H9 (cell line): Measurements from ENCODE around the gene LYZL4. TPM values are rescaled to one million over a fixed set of nuclear protein-coding genes. Genes with fewer than 3 reads are reported as not detected.

Experiments
- DNase-seq: peaks from one replicate; pipeline ENCODE4 v3.0.0-alpha.2; 2017
- H2AFZ ChIP-seq: one replicate; pipeline ENCODE4 v1.6.1; 2013; ENCODE audit warnings: mild to moderate bottlenecking, low read length, control low read depth, moderate library complexity
- H2AK5ac ChIP-seq: 2 replicates; pipeline ENCODE4 v1.6.1; 2013; ENCODE audit warnings: low read length, control low read depth, mixed read lengths; ENCODE audit not compliant: insufficient read length
- H2BK120ac ChIP-seq: one replicate; pipeline ENCODE4 v1.6.1; 2013; ENCODE audit warnings: low read depth, mild to moderate bottlenecking, low read length, control low read depth, inconsistent platforms; ENCODE audit not compliant: poor library complexity, severe bottlenecking
- H2BK12ac ChIP-seq: 2 replicates; pipeline ENCODE4 v1.6.1; 2013; ENCODE audit warnings: low read length, control low read depth, mixed read lengths, low read depth; ENCODE audit not compliant: insufficient read length
- H2BK15ac ChIP-seq: 2 replicates; pipeline ENCODE4 v1.6.1; 2013; ENCODE audit warnings: low read depth, low read length, control low read depth
- H2BK20ac ChIP-seq: one replicate; pipeline ENCODE4 v1.6.1; 2013; ENCODE audit warnings: low read depth, mild to moderate bottlenecking, low read length, control low read depth, inconsistent platforms; ENCODE audit not compliant: poor library complexity, severe bottlenecking
- H2BK5ac ChIP-seq: 2 replicates; pipeline ENCODE4 v1.6.1; 2013; ENCODE audit warnings: low read length, control low read depth, mixed read lengths; ENCODE audit not compliant: insufficient read length
- H3K14ac ChIP-seq: 2 replicates; pipeline ENCODE4 v1.6.1; 2013; ENCODE audit warnings: low read length, control low read depth; ENCODE audit not compliant: insufficient read depth
- H3K18ac ChIP-seq: 2 replicates; pipeline ENCODE4 v1.6.1; 2013; ENCODE audit warnings: low read depth, mild to moderate bottlenecking, mixed read lengths, low read length, control low read depth; ENCODE audit not compliant: insufficient read length
- H3K23ac ChIP-seq: 2 replicates; pipeline ENCODE4 v1.6.1; 2013; ENCODE audit warnings: low read length, control low read depth, mixed read lengths, low read depth; ENCODE audit not compliant: insufficient read length
- H3K23me2 ChIP-seq: 2 replicates; pipeline ENCODE4 v1.6.1; 2013; ENCODE audit warnings: low read depth, mild to moderate bottlenecking, mixed read lengths, low read length, control low read depth; ENCODE audit not compliant: insufficient read length, poor library complexity, severe bottlenecking
- H3K27ac ChIP-seq: 2 replicates; pipeline ENCODE4 v1.5.1; 2013; ENCODE audit warnings: low read length, control low read depth, mixed read lengths, low read depth; ENCODE audit not compliant: insufficient read length
- H3K27me3 ChIP-seq: 2 replicates; pipeline ENCODE4 v1.6.1; 2013; ENCODE audit warnings: low read length, control low read depth, inconsistent platforms; ENCODE audit not compliant: insufficient read depth
- H3K4ac ChIP-seq: 2 replicates; pipeline ENCODE4 v1.6.1; 2013; ENCODE audit warnings: low read depth, mild to moderate bottlenecking, control low read depth, inconsistent platforms, low read length, moderate library complexity
- H3K4me1 ChIP-seq: 2 replicates; pipeline ENCODE4 v1.6.1; 2013; ENCODE audit warnings: low read length, control low read depth, inconsistent platforms; ENCODE audit not compliant: insufficient read depth
- H3K4me2 ChIP-seq: 2 replicates; pipeline ENCODE4 v1.6.1; 2013; ENCODE audit warnings: low read length, control low read depth, mixed read lengths; ENCODE audit not compliant: insufficient read length, insufficient read depth
- H3K56ac ChIP-seq: 2 replicates; pipeline ENCODE4 v1.6.1; 2013; ENCODE audit warnings: low read depth, mild to moderate bottlenecking, mixed read lengths, low read length, control low read depth; ENCODE audit not compliant: insufficient read length
- H3K79me1 ChIP-seq: 2 replicates; pipeline ENCODE4 v1.6.1; 2013; ENCODE audit warnings: low read depth, mild to moderate bottlenecking, moderate library complexity, low read length, control low read depth, inconsistent platforms; ENCODE audit not compliant: insufficient read depth, poor library complexity, severe bottlenecking
- H3K79me2 ChIP-seq: 2 replicates; pipeline ENCODE4 v1.6.1; 2013; ENCODE audit warnings: low read length, control low read depth, inconsistent platforms; ENCODE audit not compliant: insufficient read depth
- H3K9ac ChIP-seq: 2 replicates; pipeline ENCODE4 v1.6.1; 2013; ENCODE audit warnings: low read length, control low read depth, mixed read lengths; ENCODE audit not compliant: insufficient read length; ENCODE audit errors: extremely low read depth
- H3K9me3 ChIP-seq: one replicate; pipeline ENCODE4 v1.6.1; 2013; ENCODE audit warnings: low read depth, low read length, inconsistent platforms; ENCODE audit not compliant: control insufficient read depth
- H3T11ph ChIP-seq: one replicate; pipeline ENCODE4 v1.6.1; 2013; ENCODE audit warnings: mild to moderate bottlenecking, low read length, control low read depth, inconsistent platforms
- H4K20me1 ChIP-seq: one replicate; pipeline ENCODE4 v1.6.1; 2013; ENCODE audit not compliant: control insufficient read depth, insufficient read length, insufficient read depth
- H4K5ac ChIP-seq: 2 replicates; pipeline ENCODE4 v1.6.1; 2013; ENCODE audit warnings: low read depth, mild to moderate bottlenecking, mixed read lengths, low read length, control low read depth; ENCODE audit not compliant: insufficient read length
- H4K8ac ChIP-seq: replicated peaks from 2 replicates; pipeline ENCODE4 v1.6.1; 2013; ENCODE audit warnings: low read length, control low read depth, mixed read lengths, low read depth; ENCODE audit not compliant: insufficient read length
- H4K91ac ChIP-seq: 2 replicates; pipeline ENCODE4 v1.6.1; 2013; ENCODE audit warnings: low read depth, mild to moderate bottlenecking, moderate library complexity, mixed read lengths, low read length, control low read depth; ENCODE audit not compliant: insufficient read length
- H3K27ac Mint-ChIP-seq, 3 experiments: 2 replicates in 2 of 3; 3 replicates in 1 of 3; pipeline ENCODE4 v1.8.0; 2020 to 2021; ENCODE audit warnings: mixed read lengths in 3 of 3, mild to moderate bottlenecking in 1 of 3, moderate library complexity in 1 of 3
- H3K27me3 Mint-ChIP-seq: 2 replicates; pipeline ENCODE4 v1.8.0; 2021; ENCODE audit warnings: low read depth, mild to moderate bottlenecking, moderate library complexity, mixed read lengths
- H3K36me3 Mint-ChIP-seq, 3 experiments: 2 replicates in 2 of 3; 3 replicates in 1 of 3; pipeline ENCODE4 v1.8.0; 2020 to 2021; ENCODE audit warnings: low read depth in 3 of 3, mixed read lengths in 3 of 3; ENCODE audit not compliant: insufficient read depth in 1 of 3
- H3K4me1 Mint-ChIP-seq, 2 experiments: 2 replicates each; pipeline ENCODE4 v1.8.0; 2020; ENCODE audit warnings: mixed read lengths in 2 of 2
- H3K4me3 Mint-ChIP-seq, 2 experiments: 2 replicates in 1 of 2; 3 replicates in 1 of 2; pipeline ENCODE4 v1.8.0; 2020 to 2021; ENCODE audit warnings: mild to moderate bottlenecking in 2 of 2, mixed read lengths in 2 of 2, moderate library complexity in 1 of 2
- H3K9me3 Mint-ChIP-seq, 2 experiments: 2 replicates in 1 of 2; 3 replicates in 1 of 2; pipeline ENCODE4 v1.8.0; 2020; ENCODE audit warnings: mild to moderate bottlenecking in 2 of 2, mixed read lengths in 2 of 2, moderate library complexity in 1 of 2
- WGBS: extraction: QIAGEN DNeasy Blood & Tissue Kit; methylation state at CpG from one replicate; pipeline ENCODE4 v1.1.7; 2013; ENCODE audit warnings: missing lambda C conversion rate, low lambda C conversion rate, mixed read lengths; ENCODE audit not compliant: insufficient read length; ENCODE audit errors: extremely low coverage; 5-methylcytosine and 5-hydroxymethylcytosine counted together
- long read RNA-seq: library from polyadenylated mRNA; unstranded; transcript quantifications from one replicate; pipeline ENCODE4 v2.0.0, GENCODE V29; 2020
- total RNA-seq: library from RNA; stranded (reverse); gene quantifications from 2 replicates; pipeline ENCODE4 v1.2.1, GENCODE V29; 2021
- TF ChIP-seq, protein P1 (sequence below): fragments of 200-600 bp; sonication (generic); conservative IDR thresholded peaks from 3 replicates; pipeline ENCODE4 v1.8.0; 2021; ENCODE audit warnings: antibody characterized with exemption, mild to moderate bottlenecking

Gene LYZL4, protein sequence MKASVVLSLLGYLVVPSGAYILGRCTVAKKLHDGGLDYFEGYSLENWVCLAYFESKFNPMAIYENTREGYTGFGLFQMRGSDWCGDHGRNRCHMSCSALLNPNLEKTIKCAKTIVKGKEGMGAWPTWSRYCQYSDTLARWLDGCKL
- not detected in 2 replicates for total RNA-seq
- long read RNA-seq, result 0 reads

DNA sequence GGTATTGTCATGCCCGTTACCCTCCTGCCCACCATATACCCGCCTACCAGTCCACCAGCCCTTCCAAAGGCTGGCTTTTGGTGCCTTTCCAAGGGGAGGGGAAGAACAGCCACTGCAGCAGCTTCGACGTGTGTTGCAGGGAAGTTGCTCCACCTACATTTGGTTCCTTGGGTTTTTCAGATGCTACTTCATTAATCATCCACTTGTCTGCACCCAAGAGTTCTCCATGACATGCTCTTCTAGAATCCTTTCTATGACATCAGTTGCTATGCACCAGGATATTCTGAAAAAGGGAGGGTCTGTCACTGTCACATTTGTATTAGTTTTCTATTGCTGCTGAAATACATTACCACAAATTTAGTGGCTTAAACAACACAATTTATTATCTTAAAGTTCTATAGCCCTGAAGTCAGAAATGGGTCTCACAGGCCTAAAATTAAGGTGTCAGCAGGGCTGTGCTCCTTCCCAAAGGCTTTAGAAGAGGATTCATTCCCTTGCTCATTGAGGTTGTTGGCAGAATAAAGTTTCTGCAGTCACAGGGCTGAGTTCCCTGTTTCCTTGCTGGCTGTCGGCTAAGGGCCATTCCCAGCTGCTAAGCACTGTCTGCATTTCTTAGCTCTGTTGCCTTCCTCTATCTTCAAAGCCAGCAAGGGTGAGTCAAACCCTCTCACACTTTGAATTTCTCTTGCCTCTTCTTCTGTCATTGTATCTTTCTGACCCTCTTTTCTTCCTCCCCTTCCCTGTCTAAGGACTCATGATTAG, at the start of gene LYZL4:
Gene LYZL4, minus strand, starts transcription at position 241 of the 762 bp plus-strand sequence. CDS start 3,359 bp downstream, outside the sequence.
- Histone ChIP-seq H3K18ac (no peak within 1 kb of the TSS), H2BK12ac (no peak within 1 kb of the TSS), H3T11ph (no peak within 1 kb of the TSS), H2BK15ac (no peak within 1 kb of the TSS), H4K91ac (no peak within 1 kb of the TSS), H4K8ac (no peak within 1 kb of the TSS), H3K27ac (no peak within 1 kb of the TSS), H3K4me2 (no peak within 1 kb of the TSS), H3K23me2 (no peaks in the 10 kb centered on the region), H2BK5ac (no peak within 1 kb of the TSS), H3K4ac (no peak within 1 kb of the TSS), H3K79me1 (no peaks in the 10 kb centered on the region), H3K56ac (no peak within 1 kb of the TSS), H3K79me2 (no peaks in the 10 kb centered on the region), H2BK120ac (no peak within 1 kb of the TSS), H2AFZ (no peak within 1 kb of the TSS), H4K5ac (no peak within 1 kb of the TSS), H3K14ac (no peak within 1 kb of the TSS), H2AK5ac (no peak within 1 kb of the TSS), H3K4me1 (no peaks in the 10 kb centered on the region), H3K23ac (no peak within 1 kb of the TSS), H3K27me3 (no peaks in the 10 kb centered on the region), H3K9ac (no peak within 1 kb of the TSS), H4K20me1 (no peaks in the 10 kb centered on the region), H2BK20ac (no peak within 1 kb of the TSS), H3K9me3 (no peaks in the 10 kb centered on the region)
- H3K27ac Mint-ChIP-seq, result no peak within 1 kb of the TSS
- no peaks in the 10 kb centered on the region; a peak in 1 of 7 replicates for H3K36me3 Mint-ChIP-seq
- peaks cover 10 to 11% of the 10 kb centered on the region in 2 experiments for H3K4me1 Mint-ChIP-seq
- H3K27me3 Mint-ChIP-seq, result no peaks in the 10 kb centered on the region; the same call in 1 of the 2 replicates
- H3K4me3 Mint-ChIP-seq, result no peak within 1 kb of the TSS
- WGBS, result no CpG with 5 or more reads among the region's 5 CpGs
- no peaks in the 10 kb centered on the region for H3K9me3 Mint-ChIP-seq
- TF ChIP-seq, protein P1, sequence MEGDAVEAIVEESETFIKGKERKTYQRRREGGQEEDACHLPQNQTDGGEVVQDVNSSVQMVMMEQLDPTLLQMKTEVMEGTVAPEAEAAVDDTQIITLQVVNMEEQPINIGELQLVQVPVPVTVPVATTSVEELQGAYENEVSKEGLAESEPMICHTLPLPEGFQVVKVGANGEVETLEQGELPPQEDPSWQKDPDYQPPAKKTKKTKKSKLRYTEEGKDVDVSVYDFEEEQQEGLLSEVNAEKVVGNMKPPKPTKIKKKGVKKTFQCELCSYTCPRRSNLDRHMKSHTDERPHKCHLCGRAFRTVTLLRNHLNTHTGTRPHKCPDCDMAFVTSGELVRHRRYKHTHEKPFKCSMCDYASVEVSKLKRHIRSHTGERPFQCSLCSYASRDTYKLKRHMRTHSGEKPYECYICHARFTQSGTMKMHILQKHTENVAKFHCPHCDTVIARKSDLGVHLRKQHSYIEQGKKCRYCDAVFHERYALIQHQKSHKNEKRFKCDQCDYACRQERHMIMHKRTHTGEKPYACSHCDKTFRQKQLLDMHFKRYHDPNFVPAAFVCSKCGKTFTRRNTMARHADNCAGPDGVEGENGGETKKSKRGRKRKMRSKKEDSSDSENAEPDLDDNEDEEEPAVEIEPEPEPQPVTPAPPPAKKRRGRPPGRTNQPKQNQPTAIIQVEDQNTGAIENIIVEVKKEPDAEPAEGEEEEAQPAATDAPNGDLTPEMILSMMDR, result no peak
- no peak for DNase-seq
